PC-3 (cell line): ENCODE results near the gene LRWD1.

Experiments used
- EZH2 ChIP-seq: fragments of 300-600 bp; sonication (generic); IDR thresholded peaks from one replicate; pipeline ENCODE4 v1.6.1; 2017; ENCODE audit warnings: antibody characterized with exemption, mild to moderate bottlenecking, low read length; ENCODE audit not compliant: unreplicated experiment
- TF ChIP-seq, protein P1 (sequence below): fragments of 300-600 bp; sonication (generic); conservative IDR thresholded peaks from 2 replicates; pipeline ENCODE4 v1.5.1; 2017; ENCODE audit warnings: antibody characterized with exemption, low read depth, mild to moderate bottlenecking, low read length

DNA sequence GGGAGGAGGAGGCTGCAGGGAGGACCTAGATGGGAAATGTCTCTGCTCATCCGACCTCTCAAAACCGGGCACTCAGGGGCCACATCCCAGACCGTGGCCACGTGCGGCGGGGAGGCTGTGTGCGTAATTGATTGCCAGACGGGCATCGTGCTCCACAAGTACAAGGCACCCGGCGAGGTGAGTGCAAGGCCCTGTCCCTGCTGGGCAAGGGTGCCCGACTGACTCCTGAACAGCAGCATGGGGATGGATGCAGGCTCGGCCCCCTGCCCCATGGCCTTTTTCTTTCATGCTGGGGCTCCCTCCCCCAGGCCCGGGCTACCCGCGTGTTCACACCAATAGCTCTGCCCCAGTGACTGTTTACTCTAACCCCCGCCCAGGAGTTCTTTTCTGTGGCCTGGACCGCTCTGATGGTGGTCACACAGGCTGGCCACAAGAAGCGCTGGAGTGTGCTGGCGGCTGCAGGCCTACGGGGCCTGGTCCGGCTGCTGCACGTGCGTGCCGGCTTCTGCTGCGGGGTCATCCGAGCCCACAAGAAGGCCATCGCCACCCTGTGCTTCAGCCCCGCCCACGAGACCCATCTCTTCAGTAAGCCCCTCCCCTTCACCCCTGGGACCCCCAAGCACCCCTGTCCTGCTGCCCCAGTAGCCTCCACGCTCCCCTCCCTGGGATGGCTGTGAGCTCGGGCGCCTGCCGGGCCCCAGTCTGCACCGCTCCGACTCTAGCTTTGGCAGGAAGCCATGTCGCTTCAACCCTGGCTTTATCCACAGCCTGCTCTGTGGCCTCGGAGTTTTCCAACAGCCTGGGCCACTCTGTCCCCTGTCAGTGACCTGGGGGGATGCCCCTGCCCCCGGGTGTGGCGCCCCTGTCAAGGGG lies 3.9 kb downstream of the LRWD1 start:
- TF ChIP-seq, protein P1, sequence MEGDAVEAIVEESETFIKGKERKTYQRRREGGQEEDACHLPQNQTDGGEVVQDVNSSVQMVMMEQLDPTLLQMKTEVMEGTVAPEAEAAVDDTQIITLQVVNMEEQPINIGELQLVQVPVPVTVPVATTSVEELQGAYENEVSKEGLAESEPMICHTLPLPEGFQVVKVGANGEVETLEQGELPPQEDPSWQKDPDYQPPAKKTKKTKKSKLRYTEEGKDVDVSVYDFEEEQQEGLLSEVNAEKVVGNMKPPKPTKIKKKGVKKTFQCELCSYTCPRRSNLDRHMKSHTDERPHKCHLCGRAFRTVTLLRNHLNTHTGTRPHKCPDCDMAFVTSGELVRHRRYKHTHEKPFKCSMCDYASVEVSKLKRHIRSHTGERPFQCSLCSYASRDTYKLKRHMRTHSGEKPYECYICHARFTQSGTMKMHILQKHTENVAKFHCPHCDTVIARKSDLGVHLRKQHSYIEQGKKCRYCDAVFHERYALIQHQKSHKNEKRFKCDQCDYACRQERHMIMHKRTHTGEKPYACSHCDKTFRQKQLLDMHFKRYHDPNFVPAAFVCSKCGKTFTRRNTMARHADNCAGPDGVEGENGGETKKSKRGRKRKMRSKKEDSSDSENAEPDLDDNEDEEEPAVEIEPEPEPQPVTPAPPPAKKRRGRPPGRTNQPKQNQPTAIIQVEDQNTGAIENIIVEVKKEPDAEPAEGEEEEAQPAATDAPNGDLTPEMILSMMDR: no peak
- no peak for TF ChIP-seq EZH2
